Neural cell (in vitro differentiated cells): Measurements from ENCODE around the gene SPAG16. TPM values are rescaled to one million over a fixed set of nuclear protein-coding genes. Genes with fewer than 3 reads are reported as not detected.

Experiments
- H2AFZ ChIP-seq: fragments of 200-600, 300-800 bp; sonication (generic), shearing (Covaris generic); 2 replicates; pipeline ENCODE4 v1.6.0; 2014; ENCODE audit warnings: low read depth, mild to moderate bottlenecking, antibody characterized with exemption, low read length, moderate library complexity
- H3F3A ChIP-seq: fragments of 200-600 bp; shearing (Covaris generic); 2 replicates; pipeline ENCODE4 v1.6.1; 2016; ENCODE audit warnings: mild to moderate bottlenecking, moderate library complexity, mixed read lengths, antibody characterized with exemption, low read length; ENCODE audit not compliant: insufficient read depth, poor library complexity, severe bottlenecking
- H3K27ac ChIP-seq: fragments of 200-600, 300-800 bp; sonication (generic), shearing (Covaris generic); 2 replicates; pipeline ENCODE4 v1.5.1; 2014; ENCODE audit warnings: mild to moderate bottlenecking, low read length, moderate library complexity
- H3K27me3 ChIP-seq: fragments of 300-800, 200-600 bp; sonication (generic), shearing (Covaris generic); 2 replicates; pipeline ENCODE4 v1.6.0; 2014; ENCODE audit warnings: mild to moderate bottlenecking, low read depth, low read length, moderate library complexity; ENCODE audit not compliant: insufficient read depth
- H3K36me3 ChIP-seq: fragments of 300-800, 200-600 bp; sonication (generic), shearing (Covaris generic); 2 replicates; pipeline ENCODE4 v1.5.1; 2014; ENCODE audit warnings: mild to moderate bottlenecking, antibody characterized with exemption, low read length, moderate library complexity; ENCODE audit not compliant: insufficient read depth
- H3K4me2 ChIP-seq: fragments of 300-800, 200-600 bp; sonication (generic), shearing (Covaris generic); 2 replicates; pipeline ENCODE4 v1.6.0; 2014; ENCODE audit warnings: mild to moderate bottlenecking, low read length
- H3K4me3 ChIP-seq: fragments of 300-800, 200-600 bp; sonication (generic), shearing (Covaris generic); 2 replicates; pipeline ENCODE4 v1.5.1; 2014; ENCODE audit warnings: mild to moderate bottlenecking, low read length, moderate library complexity
- H3K79me2 ChIP-seq: fragments of 200-600 bp; shearing (Covaris generic); replicated peaks from 2 replicates; pipeline ENCODE4 v1.6.0; 2014; ENCODE audit warnings: mild to moderate bottlenecking, low read length, moderate library complexity; ENCODE audit not compliant: insufficient read depth
- H3K9ac ChIP-seq: fragments of 300-800, 200-600 bp; sonication (generic), shearing (Covaris generic); 2 replicates; pipeline ENCODE4 v1.6.1; 2016; ENCODE audit warnings: mild to moderate bottlenecking, low read length, mixed read lengths
- H3K9me2 ChIP-seq: fragments of 200-600 bp; shearing (Covaris generic); 2 replicates; pipeline ENCODE4 v1.6.1; 2016; ENCODE audit warnings: mild to moderate bottlenecking, low read length, mixed read lengths; ENCODE audit not compliant: insufficient read depth
- H3K9me3 ChIP-seq: fragments of 200-600, 300-800 bp; sonication (generic), shearing (Covaris generic); 2 replicates; pipeline ENCODE4 v1.6.1; 2016; ENCODE audit warnings: mild to moderate bottlenecking, mixed run types, low read length, moderate library complexity, mixed read lengths
- H4K20me1 ChIP-seq: fragments of 200-600 bp; shearing (Covaris generic); 2 replicates; pipeline ENCODE4 v1.6.1; 2016; ENCODE audit warnings: mild to moderate bottlenecking, mixed run types; ENCODE audit not compliant: insufficient read depth
- EP300 ChIP-seq: fragments of 450-650 bp; conservative IDR thresholded peaks from 2 replicates; pipeline ENCODE4 v1.6.1; 2014; ENCODE audit warnings: antibody characterized with exemption, mild to moderate bottlenecking, moderate library complexity; ENCODE audit not compliant: poor library complexity, severe bottlenecking
- EZH2 ChIP-seq: fragments of 200-600, 300-800 bp; shearing (Covaris generic), sonication (generic); IDR thresholded peaks from 2 replicates; pipeline ENCODE4 v1.6.1; 2014; ENCODE audit warnings: antibody characterized with exemption, low read length, borderline replicate concordance, mild to moderate bottlenecking; ENCODE audit not compliant: insufficient read depth, poor library complexity, severe bottlenecking
- MXI1 ChIP-seq: fragments of 450-650 bp; conservative IDR thresholded peaks from 2 replicates; pipeline ENCODE4 v1.6.1; 2014; ENCODE audit warnings: antibody characterized with exemption, mild to moderate bottlenecking; ENCODE audit not compliant: poor library complexity, severe bottlenecking
- POLR2AphosphoS5 ChIP-seq: IDR thresholded peaks from 2 replicates; pipeline ENCODE4 v1.6.1; 2012
- RAD21 ChIP-seq: fragments of 450-650 bp; conservative IDR thresholded peaks from 2 replicates; pipeline ENCODE4 v1.6.1; 2014; ENCODE audit warnings: antibody characterized with exemption, mild to moderate bottlenecking, moderate library complexity
- SMC3 ChIP-seq: fragments of 450-650 bp; conservative IDR thresholded peaks from 2 replicates; pipeline ENCODE4 v1.6.1; 2014; ENCODE audit warnings: antibody characterized with exemption, mild to moderate bottlenecking, moderate library complexity; ENCODE audit not compliant: poor library complexity
- TAF1 ChIP-seq: IDR thresholded peaks from 2 replicates; pipeline ENCODE4 v1.6.1; 2012; ENCODE audit warnings: low read depth
- polyA plus RNA-seq: library from polyadenylated mRNA; depleted of rRNA; stranded (reverse); fragments of >200 nt; gene quantifications from 2 replicates; pipeline ENCODE4 v1.2.3, GENCODE V29; 2014
- TF ChIP-seq, protein P1 (sequence below): IDR thresholded peaks from 2 replicates; pipeline ENCODE4 v1.6.1; 2012; ENCODE audit warnings: borderline replicate concordance
- TF ChIP-seq, protein P2 (sequence below): fragments of 450-650 bp; IDR thresholded peaks from 2 replicates; pipeline ENCODE4 v1.5.1; 2014; ENCODE audit warnings: antibody characterized with exemption, mild to moderate bottlenecking, moderate library complexity; ENCODE audit not compliant: poor library complexity, severe bottlenecking

SPAG16 gene
- polyA plus RNA-seq, 1 donor from 2014 or later = 75.4 TPM

DNA sequence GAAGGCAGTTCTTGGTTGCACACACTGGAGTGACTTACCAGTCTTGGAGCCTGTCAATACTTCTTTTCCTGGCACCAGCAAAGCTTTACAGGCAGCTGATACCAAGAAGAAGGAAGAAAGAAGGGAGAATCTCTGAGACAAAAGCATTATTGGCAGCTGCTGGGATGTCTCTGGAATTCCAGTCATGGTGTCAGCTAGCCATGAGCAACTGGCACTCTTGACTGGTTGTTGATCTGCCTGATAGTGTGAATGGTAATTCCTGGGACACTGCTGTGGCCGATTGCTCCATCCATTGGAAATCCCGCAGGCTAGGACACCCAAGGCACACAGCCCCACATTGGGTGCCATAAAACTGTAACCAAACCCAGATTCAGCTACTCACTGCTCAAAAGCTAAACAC is 17.8 kb upstream of the SPAG16 start:
- Histone ChIP-seq H3K9ac (no peak overlapping the region), H3K27ac (no peak overlapping the region), H2AFZ (no peak overlapping the region), H3K79me2 (no peaks in the 10 kb centered on the region), H3K4me3 (no peak overlapping the region), H3K9me3 (no peaks in the 10 kb centered on the region), H3K36me3 (no peaks in the 10 kb centered on the region), H3K4me2 (no peak overlapping the region), H3K9me2 (no peaks in the 10 kb centered on the region), H3K27me3 (no peaks in the 10 kb centered on the region), H4K20me1 (no peaks in the 10 kb centered on the region), H3F3A (no peaks in the 10 kb centered on the region)
- TF ChIP-seq EZH2 = no peak
- no peak for TF ChIP-seq TAF1
- TF ChIP-seq, protein P1, sequence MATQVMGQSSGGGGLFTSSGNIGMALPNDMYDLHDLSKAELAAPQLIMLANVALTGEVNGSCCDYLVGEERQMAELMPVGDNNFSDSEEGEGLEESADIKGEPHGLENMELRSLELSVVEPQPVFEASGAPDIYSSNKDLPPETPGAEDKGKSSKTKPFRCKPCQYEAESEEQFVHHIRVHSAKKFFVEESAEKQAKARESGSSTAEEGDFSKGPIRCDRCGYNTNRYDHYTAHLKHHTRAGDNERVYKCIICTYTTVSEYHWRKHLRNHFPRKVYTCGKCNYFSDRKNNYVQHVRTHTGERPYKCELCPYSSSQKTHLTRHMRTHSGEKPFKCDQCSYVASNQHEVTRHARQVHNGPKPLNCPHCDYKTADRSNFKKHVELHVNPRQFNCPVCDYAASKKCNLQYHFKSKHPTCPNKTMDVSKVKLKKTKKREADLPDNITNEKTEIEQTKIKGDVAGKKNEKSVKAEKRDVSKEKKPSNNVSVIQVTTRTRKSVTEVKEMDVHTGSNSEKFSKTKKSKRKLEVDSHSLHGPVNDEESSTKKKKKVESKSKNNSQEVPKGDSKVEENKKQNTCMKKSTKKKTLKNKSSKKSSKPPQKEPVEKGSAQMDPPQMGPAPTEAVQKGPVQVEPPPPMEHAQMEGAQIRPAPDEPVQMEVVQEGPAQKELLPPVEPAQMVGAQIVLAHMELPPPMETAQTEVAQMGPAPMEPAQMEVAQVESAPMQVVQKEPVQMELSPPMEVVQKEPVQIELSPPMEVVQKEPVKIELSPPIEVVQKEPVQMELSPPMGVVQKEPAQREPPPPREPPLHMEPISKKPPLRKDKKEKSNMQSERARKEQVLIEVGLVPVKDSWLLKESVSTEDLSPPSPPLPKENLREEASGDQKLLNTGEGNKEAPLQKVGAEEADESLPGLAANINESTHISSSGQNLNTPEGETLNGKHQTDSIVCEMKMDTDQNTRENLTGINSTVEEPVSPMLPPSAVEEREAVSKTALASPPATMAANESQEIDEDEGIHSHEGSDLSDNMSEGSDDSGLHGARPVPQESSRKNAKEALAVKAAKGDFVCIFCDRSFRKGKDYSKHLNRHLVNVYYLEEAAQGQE = no peak
- no peak for TF ChIP-seq SMC3
- TF ChIP-seq POLR2AphosphoS5 = no peak
- no peak for TF ChIP-seq EP300
- TF ChIP-seq, protein P2, sequence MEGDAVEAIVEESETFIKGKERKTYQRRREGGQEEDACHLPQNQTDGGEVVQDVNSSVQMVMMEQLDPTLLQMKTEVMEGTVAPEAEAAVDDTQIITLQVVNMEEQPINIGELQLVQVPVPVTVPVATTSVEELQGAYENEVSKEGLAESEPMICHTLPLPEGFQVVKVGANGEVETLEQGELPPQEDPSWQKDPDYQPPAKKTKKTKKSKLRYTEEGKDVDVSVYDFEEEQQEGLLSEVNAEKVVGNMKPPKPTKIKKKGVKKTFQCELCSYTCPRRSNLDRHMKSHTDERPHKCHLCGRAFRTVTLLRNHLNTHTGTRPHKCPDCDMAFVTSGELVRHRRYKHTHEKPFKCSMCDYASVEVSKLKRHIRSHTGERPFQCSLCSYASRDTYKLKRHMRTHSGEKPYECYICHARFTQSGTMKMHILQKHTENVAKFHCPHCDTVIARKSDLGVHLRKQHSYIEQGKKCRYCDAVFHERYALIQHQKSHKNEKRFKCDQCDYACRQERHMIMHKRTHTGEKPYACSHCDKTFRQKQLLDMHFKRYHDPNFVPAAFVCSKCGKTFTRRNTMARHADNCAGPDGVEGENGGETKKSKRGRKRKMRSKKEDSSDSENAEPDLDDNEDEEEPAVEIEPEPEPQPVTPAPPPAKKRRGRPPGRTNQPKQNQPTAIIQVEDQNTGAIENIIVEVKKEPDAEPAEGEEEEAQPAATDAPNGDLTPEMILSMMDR = no peak
- no peak for TF ChIP-seq RAD21
- TF ChIP-seq MXI1 = no peak

DNA sequence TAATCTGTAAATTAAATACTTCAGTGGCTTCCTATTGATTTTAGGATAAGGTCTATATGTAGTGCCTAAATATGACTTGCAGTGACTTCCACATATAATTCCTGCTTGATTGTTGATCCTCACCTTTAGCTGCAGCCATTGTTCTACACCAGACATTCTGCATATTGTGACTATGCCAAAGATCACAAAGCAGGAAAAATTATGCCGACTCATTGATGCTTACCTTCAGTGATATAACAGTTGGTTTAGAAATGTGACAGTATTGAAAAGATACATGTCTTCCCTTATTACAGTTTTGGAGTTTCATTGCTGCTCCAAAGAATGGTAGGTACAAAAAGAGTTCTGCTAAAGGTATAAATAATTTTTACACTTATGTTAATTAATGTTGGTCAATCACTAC is 12.3 kb upstream of the SPAG16 start:
- no peaks in the 10 kb centered on the region for H3K27me3 ChIP-seq
- H3K9me2 ChIP-seq = no peaks in the 10 kb centered on the region
- H3K9me3 ChIP-seq = no peaks in the 10 kb centered on the region
- H3K79me2 ChIP-seq = no peaks in the 10 kb centered on the region
- H3K36me3 ChIP-seq = no peaks in the 10 kb centered on the region
- H3K4me2 ChIP-seq = no peak overlapping the region
- no peak overlapping the region for H3K27ac ChIP-seq
- H3K4me3 ChIP-seq = no peak overlapping the region
- TF ChIP-seq SMC3 (no peak), MXI1 (no peak), TAF1 (no peak), POLR2AphosphoS5 (no peak), RAD21 (no peak), EP300 (no peak), EZH2 (no peak)
- TF ChIP-seq, protein P2 = no peak
- TF ChIP-seq, protein P1 = no peak
- H2AFZ ChIP-seq = no peak overlapping the region
- H3F3A ChIP-seq = no peaks in the 10 kb centered on the region
- no peaks in the 10 kb centered on the region for H4K20me1 ChIP-seq
- no peak overlapping the region for H3K9ac ChIP-seq
